LNCAP (cell line): ENCODE data around the gene OR1N1.

Experiments
- TF ChIP-seq, protein P1 (sequence below): fragments of 450-650 bp; IDR thresholded peaks from 2 replicates; pipeline ENCODE4 v1.5.1; 2017; ENCODE audit warnings: mild to moderate bottlenecking

OR1N1 gene

GRCh38 chr9:122538757-122539156 lies 11.7 kb upstream of the OR1N1 start:
- TF ChIP-seq, protein P1, sequence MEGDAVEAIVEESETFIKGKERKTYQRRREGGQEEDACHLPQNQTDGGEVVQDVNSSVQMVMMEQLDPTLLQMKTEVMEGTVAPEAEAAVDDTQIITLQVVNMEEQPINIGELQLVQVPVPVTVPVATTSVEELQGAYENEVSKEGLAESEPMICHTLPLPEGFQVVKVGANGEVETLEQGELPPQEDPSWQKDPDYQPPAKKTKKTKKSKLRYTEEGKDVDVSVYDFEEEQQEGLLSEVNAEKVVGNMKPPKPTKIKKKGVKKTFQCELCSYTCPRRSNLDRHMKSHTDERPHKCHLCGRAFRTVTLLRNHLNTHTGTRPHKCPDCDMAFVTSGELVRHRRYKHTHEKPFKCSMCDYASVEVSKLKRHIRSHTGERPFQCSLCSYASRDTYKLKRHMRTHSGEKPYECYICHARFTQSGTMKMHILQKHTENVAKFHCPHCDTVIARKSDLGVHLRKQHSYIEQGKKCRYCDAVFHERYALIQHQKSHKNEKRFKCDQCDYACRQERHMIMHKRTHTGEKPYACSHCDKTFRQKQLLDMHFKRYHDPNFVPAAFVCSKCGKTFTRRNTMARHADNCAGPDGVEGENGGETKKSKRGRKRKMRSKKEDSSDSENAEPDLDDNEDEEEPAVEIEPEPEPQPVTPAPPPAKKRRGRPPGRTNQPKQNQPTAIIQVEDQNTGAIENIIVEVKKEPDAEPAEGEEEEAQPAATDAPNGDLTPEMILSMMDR = no peak

DNA sequence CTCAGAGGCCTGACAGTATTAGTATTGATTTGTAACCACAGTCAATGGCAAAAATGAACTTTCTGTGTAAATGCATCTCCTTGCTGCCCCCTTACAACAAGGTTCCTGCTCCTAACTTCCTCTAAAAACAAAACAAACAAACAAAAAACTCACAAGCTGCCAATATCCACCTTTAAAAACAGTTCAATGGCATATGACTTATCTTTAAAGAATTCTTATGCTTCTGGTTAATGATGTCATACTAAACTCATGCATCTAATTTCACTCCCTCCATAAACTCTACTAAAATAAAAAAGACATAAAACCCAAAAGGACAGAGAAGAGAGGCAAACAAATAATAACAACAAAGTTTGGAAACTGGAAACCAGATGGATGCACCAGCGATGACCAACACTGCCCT lies 9.0 kb upstream of the OR1N1 start:
- TF ChIP-seq, protein P1 = no peak

GRCh38 chr9:122526602-122527001 lies 491 bp downstream of the OR1N1 start:
- TF ChIP-seq, protein P1 = no peak

DNA sequence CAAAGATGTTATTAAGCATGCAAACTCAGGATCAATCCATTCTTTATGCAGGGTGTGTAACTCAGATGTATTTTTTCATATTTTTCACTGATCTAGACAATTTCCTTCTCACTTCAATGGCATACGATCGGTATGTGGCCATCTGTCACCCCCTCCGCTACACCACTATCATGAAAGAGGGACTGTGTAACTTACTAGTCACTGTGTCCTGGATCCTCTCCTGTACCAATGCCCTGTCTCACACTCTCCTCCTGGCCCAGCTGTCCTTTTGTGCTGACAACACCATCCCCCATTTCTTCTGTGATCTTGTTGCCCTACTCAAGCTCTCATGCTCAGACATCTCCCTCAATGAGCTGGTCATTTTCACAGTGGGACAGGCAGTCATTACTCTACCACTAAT lies 7.7 kb downstream of the OR1N1 start:
- TF ChIP-seq, protein P1 = no peak

DNA sequence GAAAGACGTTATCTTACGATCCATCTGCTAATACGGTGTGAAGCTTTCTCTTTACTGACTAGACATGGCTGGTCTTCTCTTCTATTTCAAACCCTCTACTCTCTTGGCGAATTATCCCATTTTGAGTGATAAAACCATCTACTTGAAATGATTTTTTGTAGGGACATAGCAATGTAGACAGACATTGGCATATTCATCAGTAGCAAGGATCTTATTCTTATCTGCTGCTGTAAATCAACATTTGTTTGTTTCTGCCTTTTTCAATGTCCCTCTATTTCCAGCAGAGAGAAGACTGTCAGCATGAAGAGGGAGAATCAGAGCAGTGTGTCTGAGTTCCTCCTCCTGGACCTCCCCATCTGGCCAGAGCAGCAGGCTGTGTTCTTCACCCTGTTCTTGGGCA lies 8.3 kb downstream of the OR1N1 start, which contains the start of gene OR1J4:
OR1J4 (plus strand) TSS at position 301 of the 400 bp plus-strand sequence; CDS start at position 301, 0 bp downstream.
- TF ChIP-seq, protein P1 = no peak

DNA sequence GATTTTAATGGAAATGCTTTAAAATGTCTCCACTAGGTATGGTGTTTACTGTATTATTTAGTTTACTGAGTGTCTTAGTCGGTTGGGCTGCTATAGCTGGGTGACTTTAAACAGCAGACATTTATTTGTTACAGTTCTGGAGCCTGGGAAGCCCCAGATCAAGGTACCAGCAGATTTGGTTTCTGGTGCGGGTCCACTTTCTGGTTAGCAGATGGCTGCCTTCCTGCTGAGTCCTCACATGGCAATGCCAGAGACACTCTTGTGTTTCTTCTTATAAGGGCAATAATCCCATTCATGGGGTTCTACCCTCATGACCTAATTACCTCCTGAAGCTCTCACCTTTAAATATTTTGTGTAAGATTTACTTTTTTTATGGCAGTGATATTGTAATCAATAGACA lies 8.9 kb downstream of the OR1N1 start:
- TF ChIP-seq, protein P1 = no peak

- TF ChIP-seq, protein P1 = no peak
Observed at GRCh38 chr9:122510502-122510901, 16.6 kb downstream of the OR1N1 start, which contains the start of gene OR1J2. TSS of gene OR1J2 (plus strand) at chr9:122510802. CDS start at chr9:122510802, 0 bp downstream.

GRCh38 chr9:122506964-122507363 lies 20.1 kb downstream of the OR1N1 start:
- TF ChIP-seq, protein P1 = no peak
